Pancreas (tissue), 10 donors: ENCODE results near the gene LOXL1. TPM values are rescaled to one million over a fixed set of nuclear protein-coding genes. Genes with fewer than 3 reads are reported as not detected.
A peak's percentile ranks its signal among the peaks of the same experiment; 100 is the strongest.

ENCODE experiments used
- ATAC-seq, 4 donors: fragments of 200-7000 bp; cut with Tn5 transposase; one replicate each; pipeline versions ENCODE4 v1.8.0 to v1.9.1; 2020; ENCODE audit warnings: mild to moderate bottlenecking in 4 of 4, moderate library complexity in 4 of 4
- DNase-seq, 6 donors: peaks; one replicate each; pipeline ENCODE4 v3.0.0-alpha.2; 2020
- FAIRE-seq: peaks from 2 replicates; lab custom pipeline; 2012; peaks lifted over from hg19 to GRCh38; lab: Jason Lieb, UNC
- H3K27ac ChIP-seq, 4 donors: fragments of 200-600 bp; sonication (generic); 1 replicate in 3 of 4; 2 replicates in 1 of 4; pipeline versions ENCODE4 v1.5.0 to v1.8.0; 2020
- H3K27me3 ChIP-seq, 4 donors: fragments of 200-600 bp; one replicate each; pipeline ENCODE4 v1.8.0; 2021
- H3K36me3 ChIP-seq, 3 donors: fragments of 200-600 bp; sonication (generic) in 1 of 3; one replicate each; pipeline versions ENCODE4 v1.5.0 to v1.8.0; 2020 to 2021
- H3K4me1 ChIP-seq, 3 donors: fragments of 200-600 bp; one replicate each; pipeline ENCODE4 v1.8.0; 2021
- H3K4me3 ChIP-seq, 4 donors: fragments of 200-600 bp; sonication (generic) in 2 of 4; one replicate each; pipeline versions ENCODE4 v1.5.0 to v1.8.0; 2020 to 2021
- H3K9me3 ChIP-seq, 4 donors: fragments of 200-600 bp; one replicate each; pipeline ENCODE4 v1.8.0; 2021
- CTCF ChIP-seq, 4 donors: fragments of 200-600 bp; sonication (generic) in 3 of 4; IDR thresholded peaks; one replicate each; pipeline versions ENCODE4 v1.5.0 to v1.8.0; 2021; ENCODE audit warnings: antibody characterized with exemption in 4 of 4
- WGBS, 2 donors: extraction: QIAGEN DNeasy Blood & Tissue Kit; methylation state at CpG; one replicate each; pipeline ENCODE4 v1.1.7; 2013; 5-methylcytosine and 5-hydroxymethylcytosine counted together
- intact Hi-C, 3 donors: fragments of 100-400 bp; cut with DNase I; formaldehyde crosslinking; loops; one replicate each; pipeline versions ENCODE4 v1.11.1 to v1.14.2; 2022
- polyA plus RNA-seq, 2 donors: library from polyadenylated mRNA; stranded (reverse); fragments of 200-250 nt; gene quantifications; one replicate each; pipeline ENCODE4 v1.2.3, GENCODE V29; 2013
- total RNA-seq, 6 donors: library from RNA; stranded (reverse); fragmentation: NEBNext Ultra II Directional in 4 of 6; extraction: Animal tissue kit (Norgen Biotek cat#: 25700) in 4 of 6; gene quantifications; one replicate each; pipeline versions ENCODE4 v1.2.1 to v1.2.4, GENCODE V29; 2021 to 2023
- donor health status: healthy with polysubstance abuse.
- donor health status: DM: no; HTN: no; CAD: no; lungs with moderate emphysema.
- donor health status: DM: no; HTN: no; CAD: no.
- donor health status: control.
- donor health status: control.
- donor health status: Bipolar disorder and iron deficiency.
- donor health status: DM: yes; HTN: yes; CAD: no.
- donor health status: DM: no; HTN: no; CAD: no.
- donor health status: DM: no; HTN: no; CAD: no.
- donor health status: DM: yes; HTN: yes; CAD: no.

Gene LOXL1
- total and polyA plus RNA-seq, 8 donors = 2.2 to 14.9 (median 5.5) TPM

DNA sequence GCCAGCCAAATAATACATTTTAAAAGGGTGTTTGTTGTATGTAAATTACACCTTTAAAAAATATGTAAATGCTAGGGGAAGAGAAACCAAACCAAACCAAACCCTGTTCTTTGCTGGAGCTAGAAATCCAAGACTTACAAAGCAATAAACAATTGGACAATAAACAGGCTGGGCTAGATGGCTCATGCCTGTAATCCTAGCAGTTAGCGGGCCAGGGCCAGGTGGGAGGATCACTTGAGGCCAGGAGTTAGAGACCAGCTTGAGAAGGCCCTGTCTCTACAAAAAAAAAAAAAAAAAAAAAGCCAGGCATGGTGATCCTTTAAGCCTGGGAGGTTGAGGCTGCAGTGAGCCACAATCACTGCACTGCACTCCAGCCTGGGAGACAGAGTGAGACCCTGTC lies 53.4 kb downstream of the LOXL1 start:
- Histone ChIP-seq H3K4me3 (no peak overlapping the region), H3K4me1 (peaks cover 0 to 12% (median 0%) of the 10 kb centered on the region in 3 donors), H3K36me3 (no peaks in the 10 kb centered on the region), H3K27ac (no peak overlapping the region), H3K27me3 (peaks cover 0 to 6% (median 0%) of the 10 kb centered on the region in 4 donors), H3K9me3 (no peaks in the 10 kb centered on the region)
- DNase-seq (no peak), ATAC-seq (no peak), FAIRE-seq (no peak)
- no peak for TF ChIP-seq CTCF (IDR thresholded peaks at IDR 0.05)
- intact Hi-C loops = loop anchor here in 1 of 3 donors (10.0 kb wide), 1 partner anchor 345 kb away; no protein-coding TSS in a partner anchor
- WGBS, 2 donors = 76 to 100% methylated on average over 1 of the region's 1 CpG

GRCh38 chr15:73981761-73982221 lies 55.5 kb downstream of the LOXL1 start:
- ATAC-seq = peak in 2 of 4 donors; percentile 35 to 47

DNA sequence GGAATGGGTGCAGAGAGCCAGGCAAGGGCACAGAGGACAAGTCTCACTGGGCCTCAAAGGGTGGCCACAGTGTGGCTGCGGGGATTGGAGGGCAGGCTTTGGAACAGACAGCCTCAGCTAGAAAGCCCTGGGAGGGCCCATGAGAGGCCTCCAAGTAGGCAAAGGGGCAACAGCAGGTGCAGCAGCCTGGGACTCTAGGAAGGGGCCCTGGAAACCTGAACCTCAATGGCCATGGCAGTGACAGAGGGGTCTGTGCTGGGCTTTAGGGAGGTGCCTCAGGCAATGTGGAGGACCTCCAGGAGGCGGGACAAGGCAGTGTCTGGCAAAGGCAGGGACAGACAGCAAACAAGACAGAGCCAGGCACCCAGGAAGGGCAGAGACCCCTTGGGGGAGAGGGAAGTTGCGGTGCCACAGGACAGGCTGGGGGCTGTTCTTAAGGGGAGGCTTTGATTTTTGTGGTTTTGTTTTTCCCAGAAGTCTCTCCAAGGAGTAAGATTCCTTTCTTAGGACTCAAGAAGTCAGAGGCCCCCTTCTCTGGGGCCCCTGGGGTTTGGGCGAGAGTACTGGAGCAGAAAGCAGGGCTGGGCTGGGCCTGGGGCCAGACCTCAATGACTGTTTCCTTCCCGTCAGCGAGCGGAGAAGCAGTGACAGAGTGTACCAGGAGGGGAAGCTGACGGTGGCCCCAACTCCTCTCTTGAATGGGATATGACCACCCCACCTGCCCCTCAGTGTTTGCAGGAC lies 56.1 kb downstream of the LOXL1 start:
- no peak for TF ChIP-seq CTCF (IDR thresholded peaks at IDR 0.05)
- 61 to 70% methylated on average over 8 of the region's 8 CpGs for WGBS, 2 donors
- H3K4me3 ChIP-seq = no peak overlapping the region
- H3K27ac ChIP-seq = peak overlapping the region in 2 of 4 donors; percentile 58 to 73
- FAIRE-seq (no peak), DNase-seq (no peak), ATAC-seq (peak in 3 of 4 donors; percentile 65 to 84 (median 71))
- intact Hi-C loops = no loop called here
- no peaks in the 10 kb centered on the region for H3K27me3 ChIP-seq
- H3K36me3 ChIP-seq = no peaks in the 10 kb centered on the region
- H3K4me1 ChIP-seq = peaks cover 0 to 12% (median 0%) of the 10 kb centered on the region in 3 donors
- H3K9me3 ChIP-seq = no peaks in the 10 kb centered on the region

More at GRCh38 chr15:73981761-73982221, 55.5 kb downstream of the LOXL1 start:
- Histone ChIP-seq H3K4me3 (no peak overlapping the region), H3K36me3 (no peaks in the 10 kb centered on the region), H3K4me1 (peaks cover 0 to 12% (median 0%) of the 10 kb centered on the region in 3 donors), H3K27me3 (no peaks in the 10 kb centered on the region), H3K9me3 (no peaks in the 10 kb centered on the region), H3K27ac (peak overlapping the region in 2 of 4 donors; percentile 58 to 73)
- TF ChIP-seq CTCF (IDR thresholded peaks at IDR 0.05) = no peak
- intact Hi-C loops = no loop called here
- DNase-seq (no peak), FAIRE-seq (no peak)
- WGBS, 2 donors = 28 to 41% methylated on average over 5 of the region's 5 CpGs

- no peaks in the 10 kb centered on the region for H3K36me3 ChIP-seq
- intact Hi-C loops = no loop called here
- no peak for TF ChIP-seq CTCF (IDR thresholded peaks at IDR 0.05)
- DNase-seq = peak in 1 of 6 donors; percentile 71
- no peak overlapping the region for H3K4me3 ChIP-seq
- FAIRE-seq = no peak
- H3K27me3 ChIP-seq = no peaks in the 10 kb centered on the region
- peak overlapping the region in 2 of 4 donors; percentile 58 to 73 for H3K27ac ChIP-seq
- peak in 3 of 4 donors; percentile 17 to 39 (median 37) for ATAC-seq
- WGBS, 2 donors = 70% methylated on average over 10 of the region's 10 CpGs
- no peaks in the 10 kb centered on the region for H3K9me3 ChIP-seq
- H3K4me1 ChIP-seq = peaks cover 0 to 20% (median 0%) of the 10 kb centered on the region in 3 donors
Measured at GRCh38 chr15:73983211-73983727, 57.0 kb downstream of the LOXL1 start.
